WTC11 (cell line): ENCODE data around the gene VPS4B. TPM values are rescaled to one million over a fixed set of nuclear protein-coding genes. Genes with fewer than 3 reads are reported as not detected.
A peak's percentile ranks its signal among the peaks of the same experiment; 100 is the strongest.

Experiments used
- CREB1 ChIP-seq: sonication (generic); formaldehyde crosslinking; IDR thresholded peaks from 2 replicates; pipeline ENCODE4 v1.8.0; 2023; ENCODE audit warnings: mild to moderate bottlenecking, missing genetic modification reagents
- ERG ChIP-seq: fragments of 250-450 bp; sonication (Bioruptor Pico); IDR thresholded peaks from 2 replicates; pipeline ENCODE4 v1.8.0; 2021; ENCODE audit warnings: mild to moderate bottlenecking
- FOXP4 ChIP-seq: sonication (generic); formaldehyde crosslinking; IDR thresholded peaks from 2 replicates; pipeline ENCODE4 v1.8.0; 2022; ENCODE audit warnings: mild to moderate bottlenecking, missing genetic modification reagents
- GRHL2 ChIP-seq: fragments of 250-450 bp; sonication (Bioruptor Pico); IDR thresholded peaks from 2 replicates; pipeline ENCODE4 v1.8.0; 2022; ENCODE audit warnings: mild to moderate bottlenecking, moderate library complexity; ENCODE audit not compliant: insufficient replicate concordance, severe bottlenecking
- NR1H2 ChIP-seq: sonication (generic); formaldehyde crosslinking; IDR thresholded peaks from 2 replicates; pipeline ENCODE4 v1.9.0; 2021; ENCODE audit warnings: mild to moderate bottlenecking, moderate library complexity, missing genetic modification reagents
- NR2C2 ChIP-seq: sonication (generic); formaldehyde crosslinking; IDR thresholded peaks from 2 replicates; pipeline ENCODE4 v1.8.0; 2022; ENCODE audit warnings: mild to moderate bottlenecking, missing genetic modification reagents
- PRRX2 ChIP-seq: fragments of 250-450 bp; sonication (Bioruptor Pico); IDR thresholded peaks from 2 replicates; pipeline ENCODE4 v1.8.0; 2021; ENCODE audit warnings: mild to moderate bottlenecking
- SMAD3 ChIP-seq: sonication (generic); formaldehyde crosslinking; IDR thresholded peaks from 2 replicates; pipeline ENCODE4 v1.8.0; 2022; ENCODE audit warnings: missing genetic modification reagents, mild to moderate bottlenecking, borderline replicate concordance
- SOX15 ChIP-seq: fragments of 250-450 bp; sonication (Bioruptor Pico); IDR thresholded peaks from 2 replicates; pipeline ENCODE4 v1.9.0; 2021; ENCODE audit warnings: mild to moderate bottlenecking
- TCF7 ChIP-seq: sonication (generic); formaldehyde crosslinking; IDR thresholded peaks from 2 replicates; pipeline ENCODE4 v1.8.0; 2022; ENCODE audit warnings: mild to moderate bottlenecking, low read depth, missing genetic modification reagents, moderate library complexity
- TEAD1 ChIP-seq: sonication (generic); formaldehyde crosslinking; IDR thresholded peaks from 2 replicates; pipeline ENCODE4 v1.8.0; 2022; ENCODE audit warnings: mild to moderate bottlenecking, missing genetic modification reagents
- TP53 ChIP-seq: sonication (generic); formaldehyde crosslinking; IDR thresholded peaks from 2 replicates; pipeline ENCODE4 v1.8.1; 2023; ENCODE audit warnings: mild to moderate bottlenecking, missing genetic modification reagents
- USF2 ChIP-seq: sonication (generic); formaldehyde crosslinking; IDR thresholded peaks from 2 replicates; pipeline ENCODE4 v1.8.1; 2023; ENCODE audit warnings: mild to moderate bottlenecking, missing genetic modification reagents, moderate library complexity
- ZBTB43 ChIP-seq: sonication (generic); formaldehyde crosslinking; IDR thresholded peaks from 2 replicates; pipeline ENCODE4 v1.8.1; 2023; ENCODE audit warnings: mild to moderate bottlenecking, missing genetic modification reagents
- ZNF416 ChIP-seq: fragments of 250-450 bp; sonication (Bioruptor Pico); IDR thresholded peaks from 2 replicates; pipeline ENCODE4 v1.9.0; 2021; ENCODE audit warnings: mild to moderate bottlenecking, inconsistent platforms
- ZNF423 ChIP-seq: fragments of 250-450 bp; sonication (Bioruptor Pico); IDR thresholded peaks from 2 replicates; pipeline ENCODE4 v2.1.2; 2022; ENCODE audit warnings: mild to moderate bottlenecking, moderate library complexity
- ZNF532 ChIP-seq: fragments of 250-450 bp; sonication (Bioruptor Pico); IDR thresholded peaks from 2 replicates; pipeline ENCODE4 v1.9.0; 2021; ENCODE audit warnings: mild to moderate bottlenecking, borderline replicate concordance
- ZSCAN18 ChIP-seq: fragments of 250-450 bp; sonication (Bioruptor Pico); IDR thresholded peaks from 2 replicates; pipeline ENCODE4 v2.1.2; 2022; ENCODE audit warnings: mild to moderate bottlenecking, moderate library complexity
- total RNA-seq: library from RNA; stranded (reverse); gene quantifications from 3 replicates; pipeline ENCODE4 v1.2.3, GENCODE V29; 2021
- TF ChIP-seq, protein P1 (sequence below): sonication (generic); formaldehyde crosslinking; IDR thresholded peaks from 2 replicates; pipeline ENCODE4 v1.8.0; 2022; ENCODE audit warnings: mild to moderate bottlenecking, missing genetic modification reagents
- TF ChIP-seq, protein P2 (sequence below): sonication (generic); formaldehyde crosslinking; IDR thresholded peaks from 2 replicates; pipeline ENCODE4 v1.8.1; 2023; ENCODE audit warnings: mild to moderate bottlenecking, missing genetic modification reagents
- TF ChIP-seq, protein P3 (sequence below): sonication (generic); formaldehyde crosslinking; IDR thresholded peaks from 2 replicates; pipeline ENCODE4 v1.8.1; 2022; ENCODE audit warnings: mild to moderate bottlenecking, moderate library complexity, missing genetic modification reagents

VPS4B gene
- total RNA-seq, 1 experiment from 2014 or later, result 37.8 TPM

DNA sequence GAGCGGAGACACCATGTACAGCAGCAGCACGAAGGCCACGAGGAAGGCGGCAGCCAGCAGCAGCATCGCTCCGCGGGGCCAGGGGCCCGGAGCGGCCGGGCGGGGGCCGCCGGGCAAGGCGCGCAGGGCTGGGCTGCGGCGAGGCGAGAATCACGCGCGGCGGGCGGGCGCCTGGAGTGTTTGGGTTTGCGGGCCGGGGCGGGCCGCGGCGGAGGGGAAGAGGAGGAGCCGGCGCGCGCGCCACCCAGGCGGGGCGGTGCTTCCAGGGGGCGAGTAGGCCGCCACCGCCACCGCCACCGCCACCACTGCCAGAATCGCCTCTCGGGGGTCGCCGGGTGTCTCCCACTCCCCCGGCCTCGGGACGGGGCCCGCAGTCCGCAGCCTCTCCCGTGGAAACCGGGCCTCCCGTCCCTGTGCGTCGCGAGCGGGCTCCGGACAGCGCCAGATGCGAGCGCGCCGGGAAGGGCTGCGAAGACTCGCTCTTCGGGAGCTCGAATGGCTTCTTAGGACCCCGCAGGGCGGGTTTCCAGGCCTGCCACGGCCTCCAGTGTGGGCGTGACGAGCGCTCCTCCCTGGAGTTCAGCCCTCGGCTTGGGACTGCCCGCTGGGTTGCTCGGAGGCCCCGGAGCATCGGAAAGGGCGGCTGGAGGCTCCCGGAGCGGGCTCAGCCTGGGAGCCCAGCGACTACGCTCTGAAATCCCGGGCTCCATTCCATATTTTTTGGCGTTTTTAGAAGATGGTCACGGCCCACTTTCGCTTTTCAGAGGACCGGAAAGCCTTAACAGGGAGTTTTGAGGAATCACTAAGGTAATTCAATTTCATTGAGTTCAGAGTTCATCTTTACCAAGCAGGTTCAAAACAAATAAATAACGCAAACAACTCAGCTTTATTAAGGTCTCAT is 55.0 kb downstream of the VPS4B start, which contains the start of gene KDSR (continued):
- TF ChIP-seq, protein P1, sequence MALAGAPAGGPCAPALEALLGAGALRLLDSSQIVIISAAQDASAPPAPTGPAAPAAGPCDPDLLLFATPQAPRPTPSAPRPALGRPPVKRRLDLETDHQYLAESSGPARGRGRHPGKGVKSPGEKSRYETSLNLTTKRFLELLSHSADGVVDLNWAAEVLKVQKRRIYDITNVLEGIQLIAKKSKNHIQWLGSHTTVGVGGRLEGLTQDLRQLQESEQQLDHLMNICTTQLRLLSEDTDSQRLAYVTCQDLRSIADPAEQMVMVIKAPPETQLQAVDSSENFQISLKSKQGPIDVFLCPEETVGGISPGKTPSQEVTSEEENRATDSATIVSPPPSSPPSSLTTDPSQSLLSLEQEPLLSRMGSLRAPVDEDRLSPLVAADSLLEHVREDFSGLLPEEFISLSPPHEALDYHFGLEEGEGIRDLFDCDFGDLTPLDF, result no peak; the same call in 1 of the 2 replicates
- TF ChIP-seq TEAD1 (CRISPR knock-in tag), result peak; percentile 62
- no peak for TF ChIP-seq SOX15
- no peak for TF ChIP-seq ERG (CRISPR knock-in tag)
- TF ChIP-seq TP53 (CRISPR knock-in tag), result peak; percentile 4
- 0 out of 2 replicates have a peak, but pooled peaks have one; percentile 46 for TF ChIP-seq FOXP4 (CRISPR knock-in tag)
- TF ChIP-seq SMAD3 (CRISPR knock-in tag), result no peak
- TF ChIP-seq NR1H2 (CRISPR knock-in tag), result no peak
- peak; percentile 80 for TF ChIP-seq ZNF423 (CRISPR knock-in tag)
- 0 out of 2 replicates have a peak, but pooled peaks have one; percentile 19 for TF ChIP-seq CREB1 (CRISPR knock-in tag)
- TF ChIP-seq ZSCAN18 (CRISPR knock-in tag), result no peak
- no peak for TF ChIP-seq NR2C2 (CRISPR knock-in tag)
- TF ChIP-seq ZNF416 (CRISPR knock-in tag), result no peak
- TF ChIP-seq, protein P2, sequence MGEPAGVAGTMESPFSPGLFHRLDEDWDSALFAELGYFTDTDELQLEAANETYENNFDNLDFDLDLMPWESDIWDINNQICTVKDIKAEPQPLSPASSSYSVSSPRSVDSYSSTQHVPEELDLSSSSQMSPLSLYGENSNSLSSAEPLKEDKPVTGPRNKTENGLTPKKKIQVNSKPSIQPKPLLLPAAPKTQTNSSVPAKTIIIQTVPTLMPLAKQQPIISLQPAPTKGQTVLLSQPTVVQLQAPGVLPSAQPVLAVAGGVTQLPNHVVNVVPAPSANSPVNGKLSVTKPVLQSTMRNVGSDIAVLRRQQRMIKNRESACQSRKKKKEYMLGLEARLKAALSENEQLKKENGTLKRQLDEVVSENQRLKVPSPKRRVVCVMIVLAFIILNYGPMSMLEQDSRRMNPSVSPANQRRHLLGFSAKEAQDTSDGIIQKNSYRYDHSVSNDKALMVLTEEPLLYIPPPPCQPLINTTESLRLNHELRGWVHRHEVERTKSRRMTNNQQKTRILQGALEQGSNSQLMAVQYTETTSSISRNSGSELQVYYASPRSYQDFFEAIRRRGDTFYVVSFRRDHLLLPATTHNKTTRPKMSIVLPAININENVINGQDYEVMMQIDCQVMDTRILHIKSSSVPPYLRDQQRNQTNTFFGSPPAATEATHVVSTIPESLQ (CRISPR knock-in tag), result no peak
- TF ChIP-seq ZBTB43 (CRISPR knock-in tag), result no peak
- TF ChIP-seq ZNF532 (CRISPR knock-in tag), result no peak
- no peak for TF ChIP-seq TCF7 (CRISPR knock-in tag)
- TF ChIP-seq, protein P3, sequence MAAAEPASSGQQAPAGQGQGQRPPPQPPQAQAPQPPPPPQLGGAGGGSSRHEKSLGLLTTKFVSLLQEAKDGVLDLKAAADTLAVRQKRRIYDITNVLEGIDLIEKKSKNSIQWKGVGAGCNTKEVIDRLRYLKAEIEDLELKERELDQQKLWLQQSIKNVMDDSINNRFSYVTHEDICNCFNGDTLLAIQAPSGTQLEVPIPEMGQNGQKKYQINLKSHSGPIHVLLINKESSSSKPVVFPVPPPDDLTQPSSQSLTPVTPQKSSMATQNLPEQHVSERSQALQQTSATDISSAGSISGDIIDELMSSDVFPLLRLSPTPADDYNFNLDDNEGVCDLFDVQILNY (CRISPR knock-in tag), result peak; percentile 59; the same call in 1 of the 2 replicates
- TF ChIP-seq GRHL2 (CRISPR knock-in tag), result no peak
- TF ChIP-seq PRRX2 (CRISPR knock-in tag), result 0 out of 2 replicates have a peak, but pooled peaks have one; percentile 58
- TF ChIP-seq USF2 (CRISPR knock-in tag), result 0 out of 2 replicates have a peak, but pooled peaks have one; percentile 1
